ENCODE results near the gene PRKN. TPM values are rescaled to one million over a fixed set of nuclear protein-coding genes. Genes with fewer than 3 reads are reported as not detected.

Gene PRKN
- total RNA-seq, 1 experiment from 2014 or later: 2.0 TPM

GRCh38 chr6:161891542-161891941 is 836.0 kb downstream of the PRKN start:
- no CpG with 5 or more reads among the region's 2 CpGs for WGBS (ENCODE audit: extremely low coverage, insufficient read length, low lambda C conversion rate)
- Histone ChIP-seq H2AFZ (ENCODE audit: low read length) (no peak overlapping the region), H2BK120ac (ENCODE audit: low read depth, low read length, poor library complexity, severe bottlenecking) (no peak overlapping the region), H4K91ac (ENCODE audit: insufficient read length, low read depth, low read length) (no peak overlapping the region), H3K4me1 (ENCODE audit: insufficient read depth, low read length) (peaks cover 4% of the 10 kb centered on the region), H3K18ac (ENCODE audit: insufficient read length, low read depth, low read length) (no peak overlapping the region), H3K4ac (ENCODE audit: low read depth, low read length) (no peak overlapping the region), H4K5ac (ENCODE audit: insufficient read length, low read depth, low read length) (no peak overlapping the region), H3K9ac (ENCODE audit: extremely low read depth, insufficient read length, low read length) (no peak overlapping the region), H3K79me1 (ENCODE audit: insufficient read depth, low read depth, low read length, poor library complexity, severe bottlenecking) (no peaks in the 10 kb centered on the region), H3T11ph (ENCODE audit: low read length) (no peak overlapping the region), H3K23ac (ENCODE audit: insufficient read length, low read depth, low read length) (no peak overlapping the region), H2BK12ac (ENCODE audit: insufficient read length, low read depth, low read length) (no peak overlapping the region), H4K20me1 (ENCODE audit: control insufficient read depth, insufficient read depth, insufficient read length) (no peaks in the 10 kb centered on the region), H3K14ac (ENCODE audit: insufficient read depth, low read length) (no peak overlapping the region), H3K27me3 (ENCODE audit: insufficient read depth, low read length) (no peaks in the 10 kb centered on the region; the same call in 1 of the 2 replicates), H3K56ac (ENCODE audit: insufficient read length, low read depth, low read length) (no peak overlapping the region), H2BK5ac (ENCODE audit: insufficient read length, low read length) (no peak overlapping the region), H2AK5ac (ENCODE audit: insufficient read length, low read length) (no peak overlapping the region), H2BK20ac (ENCODE audit: low read depth, low read length, poor library complexity, severe bottlenecking) (no peak overlapping the region), H3K9me3 (ENCODE audit: control insufficient read depth, low read depth, low read length) (no peaks in the 10 kb centered on the region), H3K23me2 (ENCODE audit: insufficient read length, low read depth, low read length, poor library complexity, severe bottlenecking) (no peaks in the 10 kb centered on the region), H4K8ac (replicated peaks; ENCODE audit: insufficient read length, low read depth, low read length) (no peak overlapping the region), H2BK15ac (ENCODE audit: low read depth, low read length) (no peak overlapping the region), H3K4me2 (ENCODE audit: insufficient read depth, insufficient read length, low read length) (peak overlapping the region; percentile 49), H3K79me2 (ENCODE audit: insufficient read depth, low read length) (no peaks in the 10 kb centered on the region), H3K27ac (ENCODE audit: insufficient read length, low read depth, low read length) (no peak overlapping the region)
- Mint-ChIP-seq H3K27me3 (ENCODE audit: low read depth) (peaks cover 46% of the 10 kb centered on the region), H3K27ac (no peak overlapping the region), H3K9me3 (no peaks in the 10 kb centered on the region), H3K4me1 (peaks cover 25 to 28% of the 10 kb centered on the region in 2 experiments), H3K4me3 (peak overlapping the region in 1 of 2 experiments; percentile 19; a peak in 1 of 5 replicates), H3K36me3 (ENCODE audit: insufficient read depth in 1 of 3, low read depth in 3 of 3) (no peaks in the 10 kb centered on the region)
- no peak for DNase-seq
- TF ChIP-seq CTCF (conservative IDR thresholded peaks at IDR 0.05): no peak
